ENCODE data around the gene ZWILCH.

DNA sequence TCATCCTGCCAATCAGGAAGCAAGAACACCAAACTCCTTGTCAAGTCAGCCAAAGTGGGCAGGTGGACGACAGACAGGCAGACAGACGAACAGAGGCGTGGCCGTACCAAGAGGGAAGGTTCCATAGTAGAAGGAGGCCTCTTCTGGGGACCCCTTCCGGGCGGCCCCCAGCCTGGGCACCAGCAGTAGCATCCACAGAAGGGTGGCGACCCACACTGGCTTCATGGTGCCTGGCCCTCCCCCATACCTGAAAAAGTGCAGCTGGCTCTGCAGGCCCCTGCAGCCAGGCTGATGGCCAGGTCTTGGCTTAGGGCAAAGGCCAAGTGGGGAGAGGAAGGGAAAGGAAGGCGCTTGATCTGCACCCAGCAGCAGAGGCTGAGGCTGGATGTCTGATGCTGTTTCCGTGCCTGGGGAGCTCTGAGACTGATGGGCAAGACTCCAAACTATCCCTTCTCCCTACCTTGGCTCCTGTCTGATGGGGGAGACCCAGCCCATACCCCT, 60.1 kb downstream of the ZWILCH start:
- TF ChIP-seq ZNF274 (IDR thresholded peaks at IDR 0.05; ENCODE audit: low read depth, low read length) (no peak), SUZ12 (IDR thresholded peaks at IDR 0.05; ENCODE audit: extremely low read depth, insufficient read depth, insufficient read length) (no peak)
